RWPE1 (cell line): ENCODE measurements around the gene NUB1.

Experiments used
- CTCF ChIA-PET: fragments of 350-600 bp; sonication (Branson Sonifier 250); formaldehyde crosslinking; extraction: SDS; loops from one replicate; lab custom pipeline; 2021; lab: Yijun Ruan, JAX
- POLR2A ChIA-PET: fragments of 400-600 bp; formaldehyde crosslinking; extraction: SDS; loops from one replicate; lab custom pipeline; 2020; ENCODE audit warnings: antibody characterized with exemption; ENCODE audit not compliant: low non-redundant PET; lab: Yijun Ruan, JAX
- DNase-seq: peaks from one replicate; pipeline ENCODE4 v3.0.0; 2012; ENCODE audit warnings: low spot score
- H3K27ac ChIP-seq: fragments of 450-650 bp; 2 replicates; pipeline ENCODE4 v1.5.1; 2017
- CTCF ChIP-seq: fragments of 450-650 bp; conservative IDR thresholded peaks from 2 replicates; pipeline ENCODE4 v1.5.1; 2017; ENCODE audit warnings: low read depth, mild to moderate bottlenecking

NUB1 gene

GRCh38 chr7:151312831-151313809 lies 28.5 kb upstream of the NUB1 start:
- no peak for TF ChIP-seq CTCF
- ChIA-PET CTCF (no interaction called here), POLR2A (no interaction called here)
- no peak for DNase-seq
- H3K27ac ChIP-seq: no peak overlapping the region

GRCh38 chr7:151313857-151314256 lies 27.8 kb upstream of the NUB1 start:
- ChIA-PET POLR2A (no interaction called here), CTCF (no interaction called here)
- TF ChIP-seq CTCF: no peak
- H3K27ac ChIP-seq: peak overlapping the region; percentile 17; the same call in 1 of the 2 replicates
- DNase-seq: no peak

GRCh38 chr7:151314401-151314800 lies 27.2 kb upstream of the NUB1 start:
- no peak for TF ChIP-seq CTCF

GRCh38 chr7:151315038-151315655 lies 26.5 kb upstream of the NUB1 start:
- TF ChIP-seq CTCF: peak; percentile 89
- peak; percentile 62 for DNase-seq
- no peak overlapping the region for H3K27ac ChIP-seq
- ChIA-PET CTCF (interaction anchor here (0.6 to 1.9 kb wide), 18 partner anchors 9 to 972 kb away, joined by 3 to 10 read pairs (median 3); partner anchors contain the start of gene RHEB), POLR2A (no interaction called here)

More at GRCh38 chr7:151314401-151314800, 27.2 kb upstream of the NUB1 start:
- POLR2A ChIA-PET: no interaction called here
- no peak overlapping the region for H3K27ac ChIP-seq
- CTCF ChIA-PET: interaction anchor here (0.6 to 1.2 kb wide), 7 partner anchors 19 to 971 kb away, joined by 3 to 5 read pairs (median 3); no protein-coding TSS in a partner anchor
- DNase-seq: no peak

- ChIA-PET CTCF (interaction anchor here (1.0 to 1.9 kb wide), 2 partner anchors 13 to 35 kb away, joined by 5 to 7 read pairs; no protein-coding TSS in a partner anchor), POLR2A (no interaction called here)
- no peak overlapping the region for H3K27ac ChIP-seq
- no peak for DNase-seq
- no peak for TF ChIP-seq CTCF
Measured at GRCh38 chr7:151316896-151317295, 24.7 kb upstream of the NUB1 start.

GRCh38 chr7:151317936-151318335 lies 23.7 kb upstream of the NUB1 start:
- no peak for TF ChIP-seq CTCF
- H3K27ac ChIP-seq: no peak overlapping the region
- DNase-seq: no peak
- ChIA-PET CTCF (interaction anchor here (0.6 kb wide), 1 partner anchor 131 kb away, joined by 3 read pairs; no protein-coding TSS in a partner anchor), POLR2A (no interaction called here)
